DOHH2 (cell line): ENCODE measurements around the gene TRMT2A.

Source experiments
- H3F3A ChIP-seq: fragments of 200-600 bp; sonication (generic), shearing (Covaris generic); 2 replicates; pipeline ENCODE4 v1.6.0; 2016; ENCODE audit warnings: antibody characterized with exemption, mild to moderate bottlenecking; ENCODE audit not compliant: control insufficient read depth, insufficient read depth
- H3K27ac ChIP-seq: fragments of 200-600 bp; sonication (generic); 2 replicates; pipeline ENCODE4 v1.5.1; 2014; ENCODE audit warnings: low read depth, mild to moderate bottlenecking, low read length, moderate library complexity
- H3K27me3 ChIP-seq: fragments of 200-600 bp; sonication (generic); 2 replicates; pipeline ENCODE4 v1.6.1; 2014; ENCODE audit warnings: mild to moderate bottlenecking, low read length, mixed read lengths; ENCODE audit not compliant: control insufficient read depth
- H3K36me3 ChIP-seq: fragments of 200-600 bp; sonication (generic); 2 replicates; pipeline ENCODE4 v1.6.1; 2014; ENCODE audit warnings: mild to moderate bottlenecking, low read length, moderate library complexity, mixed read lengths; ENCODE audit not compliant: control insufficient read depth
- H3K4me1 ChIP-seq: fragments of 200-600 bp; sonication (generic); 2 replicates; pipeline ENCODE4 v1.6.1; 2014; ENCODE audit warnings: mild to moderate bottlenecking, low read length, mixed read lengths; ENCODE audit not compliant: control insufficient read depth
- H3K4me2 ChIP-seq: fragments of 200-600 bp; sonication (generic); 2 replicates; pipeline ENCODE4 v1.6.0; 2014; ENCODE audit warnings: mild to moderate bottlenecking, low read length, moderate library complexity
- H3K4me3 ChIP-seq: fragments of 200-600 bp; sonication (generic); 2 replicates; pipeline ENCODE4 v1.5.1; 2014; ENCODE audit warnings: mild to moderate bottlenecking, low read length, mixed read lengths
- H3K79me2 ChIP-seq: fragments of 200-600 bp; sonication (generic); 2 replicates; pipeline ENCODE4 v1.6.1; 2014; ENCODE audit warnings: mild to moderate bottlenecking, low read length, mixed read lengths; ENCODE audit not compliant: control insufficient read depth
- H3K9me2 ChIP-seq: fragments of 200-600 bp; sonication (generic); replicated peaks from 2 replicates; pipeline ENCODE4 v1.6.1; 2014; ENCODE audit warnings: mild to moderate bottlenecking, low read length, mixed read lengths; ENCODE audit not compliant: control insufficient read depth
- H3K9me3 ChIP-seq: fragments of 200-600 bp; sonication (generic); 2 replicates; pipeline ENCODE4 v1.6.1; 2014; ENCODE audit warnings: antibody characterized with exemption, low read length, mixed read lengths; ENCODE audit not compliant: control insufficient read depth, insufficient read depth
- H4K20me1 ChIP-seq: fragments of 200-600 bp; sonication (generic); 2 replicates; pipeline ENCODE4 v1.6.0; 2014; ENCODE audit warnings: low read depth, mild to moderate bottlenecking, antibody characterized with exemption, low read length, moderate library complexity; ENCODE audit not compliant: control insufficient read depth, insufficient read depth
- EZH2phosphoT487 ChIP-seq: fragments of 200-600 bp; sonication (generic); IDR thresholded peaks from 2 replicates; pipeline ENCODE4 v1.6.1; 2017; ENCODE audit warnings: borderline replicate concordance, mild to moderate bottlenecking, antibody characterized with exemption, low read length, moderate library complexity, mixed read lengths
- TF ChIP-seq, protein P1 (sequence below): fragments of 200-600 bp; sonication (generic); IDR thresholded peaks from one replicate; pipeline ENCODE4 v1.5.1; 2014; ENCODE audit warnings: antibody characterized with exemption, mild to moderate bottlenecking, low read depth, low read length; ENCODE audit not compliant: poor library complexity, severe bottlenecking

The TRMT2A gene

DNA sequence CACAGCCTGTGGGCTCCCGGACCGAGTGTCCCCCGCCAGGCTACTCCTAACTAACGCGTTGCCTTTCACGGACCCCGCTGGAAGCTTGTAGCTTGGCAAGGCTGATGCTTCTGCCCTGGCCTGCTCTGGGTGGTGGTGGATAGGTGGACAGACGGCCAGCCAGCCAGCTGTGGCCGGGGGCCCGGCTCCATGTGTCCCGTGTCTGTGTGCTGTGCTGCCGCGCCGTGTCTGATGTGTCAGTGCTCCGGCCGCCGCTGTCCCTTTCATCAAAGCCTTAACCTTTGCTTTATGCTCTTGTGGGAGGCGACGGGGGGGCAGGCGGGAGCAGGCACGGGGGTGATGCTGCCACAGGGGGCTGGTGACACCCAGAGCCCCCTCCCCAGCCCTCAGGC is 28.8 kb upstream of the TRMT2A start:
- TF ChIP-seq EZH2phosphoT487: no peak
- TF ChIP-seq, protein P1, sequence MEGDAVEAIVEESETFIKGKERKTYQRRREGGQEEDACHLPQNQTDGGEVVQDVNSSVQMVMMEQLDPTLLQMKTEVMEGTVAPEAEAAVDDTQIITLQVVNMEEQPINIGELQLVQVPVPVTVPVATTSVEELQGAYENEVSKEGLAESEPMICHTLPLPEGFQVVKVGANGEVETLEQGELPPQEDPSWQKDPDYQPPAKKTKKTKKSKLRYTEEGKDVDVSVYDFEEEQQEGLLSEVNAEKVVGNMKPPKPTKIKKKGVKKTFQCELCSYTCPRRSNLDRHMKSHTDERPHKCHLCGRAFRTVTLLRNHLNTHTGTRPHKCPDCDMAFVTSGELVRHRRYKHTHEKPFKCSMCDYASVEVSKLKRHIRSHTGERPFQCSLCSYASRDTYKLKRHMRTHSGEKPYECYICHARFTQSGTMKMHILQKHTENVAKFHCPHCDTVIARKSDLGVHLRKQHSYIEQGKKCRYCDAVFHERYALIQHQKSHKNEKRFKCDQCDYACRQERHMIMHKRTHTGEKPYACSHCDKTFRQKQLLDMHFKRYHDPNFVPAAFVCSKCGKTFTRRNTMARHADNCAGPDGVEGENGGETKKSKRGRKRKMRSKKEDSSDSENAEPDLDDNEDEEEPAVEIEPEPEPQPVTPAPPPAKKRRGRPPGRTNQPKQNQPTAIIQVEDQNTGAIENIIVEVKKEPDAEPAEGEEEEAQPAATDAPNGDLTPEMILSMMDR: no peak
- Histone ChIP-seq H3K4me1 (no peaks in the 10 kb centered on the region), H3K4me2 (no peak overlapping the region), H3K27me3 (no peaks in the 10 kb centered on the region), H4K20me1 (no peaks in the 10 kb centered on the region), H3F3A (no peaks in the 10 kb centered on the region), H3K9me2 (no peaks in the 10 kb centered on the region), H3K79me2 (no peaks in the 10 kb centered on the region), H3K36me3 (no peaks in the 10 kb centered on the region), H3K9me3 (no peaks in the 10 kb centered on the region), H3K27ac (no peak overlapping the region), H3K4me3 (no peak overlapping the region)

DNA sequence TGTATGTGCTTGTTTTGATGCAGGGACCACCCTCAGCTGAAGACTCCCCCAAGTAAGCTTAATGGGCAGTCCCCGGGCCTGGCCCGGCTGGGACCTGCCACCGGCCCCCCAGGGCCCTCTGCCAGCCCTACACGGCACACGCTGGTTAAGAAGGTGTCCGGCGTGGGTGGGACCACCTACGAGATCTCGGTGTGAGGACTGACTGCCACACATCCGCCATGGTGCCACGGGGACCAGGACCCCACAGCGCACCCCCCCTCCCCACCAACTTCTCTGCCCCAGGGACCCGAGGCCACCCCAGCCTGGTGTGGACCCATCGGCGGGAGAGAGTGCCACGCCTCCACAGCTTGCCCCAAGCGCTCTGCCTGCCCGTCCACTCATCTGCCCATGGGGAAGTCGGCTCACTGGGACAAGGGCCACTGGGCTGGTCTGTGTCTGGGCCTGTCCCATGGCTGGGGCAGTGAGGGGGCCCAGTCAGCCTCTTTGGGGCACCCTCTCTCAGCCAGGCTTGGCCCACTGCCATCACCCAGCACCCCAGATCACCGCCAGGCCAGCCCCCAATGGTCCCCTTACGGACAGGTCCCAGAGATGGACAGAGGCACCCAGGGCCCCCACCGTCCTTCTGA is 28.3 kb upstream of the TRMT2A start:
- Histone ChIP-seq H3K4me3 (no peak overlapping the region), H3K9me2 (no peaks in the 10 kb centered on the region), H3K4me1 (no peaks in the 10 kb centered on the region), H4K20me1 (no peaks in the 10 kb centered on the region), H3K27me3 (no peaks in the 10 kb centered on the region), H3K79me2 (no peaks in the 10 kb centered on the region), H3K27ac (no peak overlapping the region), H3K4me2 (no peak overlapping the region), H3K36me3 (no peaks in the 10 kb centered on the region), H3K9me3 (no peaks in the 10 kb centered on the region), H3F3A (no peaks in the 10 kb centered on the region)
- TF ChIP-seq EZH2phosphoT487: no peak
- TF ChIP-seq, protein P1: no peak

DNA sequence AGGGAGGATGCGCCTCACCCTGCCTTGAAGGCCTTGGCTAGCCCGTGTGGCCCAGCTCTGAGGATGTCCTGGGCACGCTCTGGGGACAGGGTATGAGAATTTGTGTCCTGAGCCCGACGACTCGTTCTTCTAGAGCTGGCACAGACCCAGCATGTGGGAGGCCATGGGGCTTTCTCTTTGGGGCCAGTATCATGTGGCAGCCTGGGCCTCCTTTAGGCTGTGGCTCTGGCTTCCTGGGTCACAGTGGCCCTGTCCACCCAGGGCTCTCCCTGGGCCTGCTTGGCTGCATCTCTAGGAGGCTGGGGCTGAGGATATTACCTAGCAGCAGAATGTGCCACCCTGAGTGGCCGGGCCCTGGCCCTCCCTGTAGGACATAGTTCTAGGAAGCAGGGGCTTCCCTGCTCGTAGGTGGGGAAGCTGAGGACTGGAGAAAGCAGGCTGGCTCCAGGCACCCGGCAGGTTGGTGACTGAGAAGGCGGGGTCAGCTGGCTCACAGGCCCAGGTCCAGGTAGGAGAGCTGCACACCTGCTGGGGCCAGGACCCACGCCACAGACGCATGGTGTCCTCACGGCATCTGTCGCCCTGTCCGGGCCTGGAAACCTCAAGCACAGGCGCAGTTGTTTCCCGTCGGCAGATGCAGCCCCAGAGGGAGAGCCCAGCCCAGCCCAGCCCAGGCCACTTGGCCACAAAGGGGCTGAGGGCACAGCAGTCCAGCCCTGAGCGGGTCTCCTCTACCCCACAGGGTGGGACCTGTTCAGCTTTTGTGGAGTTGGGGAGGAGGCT is 27.0 kb upstream of the TRMT2A start:
- Histone ChIP-seq H3K27me3 (no peaks in the 10 kb centered on the region), H4K20me1 (no peaks in the 10 kb centered on the region)

More for the DNA sequence above, 27.0 kb upstream of the TRMT2A start:
- H3K79me2 ChIP-seq: no peaks in the 10 kb centered on the region
- no peaks in the 10 kb centered on the region for H3K36me3 ChIP-seq
- H3K4me2 ChIP-seq: no peak overlapping the region
- H3K27ac ChIP-seq: no peak overlapping the region
- H3K4me1 ChIP-seq: no peaks in the 10 kb centered on the region
- H3K4me3 ChIP-seq: no peak overlapping the region
- H3F3A ChIP-seq: no peaks in the 10 kb centered on the region
- no peaks in the 10 kb centered on the region for H3K9me3 ChIP-seq
- H3K9me2 ChIP-seq: no peaks in the 10 kb centered on the region
- no peak for TF ChIP-seq EZH2phosphoT487
